ENCODE data around the gene CHRM5. TPM values are rescaled to one million over a fixed set of nuclear protein-coding genes. Genes with fewer than 3 reads are reported as not detected.

The CHRM5 gene
- total RNA-seq, 2 experiments from 2014 or later, result not detected

GRCh38 chr15:33963831-33964664, 4.2 kb upstream of the CHRM5 start:
- no peaks in the 10 kb centered on the region for H3K9me3 Mint-ChIP-seq
- intact Hi-C loops (cut with micrococcal nuclease), result loop anchor here (1.0 kb wide), 1 partner anchor 229 kb away; no protein-coding TSS in a partner anchor
- ChIA-PET CTCF (interaction anchor here (0.7 to 1.0 kb wide), 2 partner anchors 228 to 229 kb away, joined by 5 read pairs; no protein-coding TSS in a partner anchor), POLR2A (no interaction called here)
- H3K27ac Mint-ChIP-seq, result no peak overlapping the region
- no peaks in the 10 kb centered on the region for H3K27me3 Mint-ChIP-seq
- no peak for DNase-seq
- H3K4me1 Mint-ChIP-seq (ENCODE audit: low read depth), result no peaks in the 10 kb centered on the region
- H3K4me3 Mint-ChIP-seq, result no peak overlapping the region
- no peaks in the 10 kb centered on the region for H3K36me3 Mint-ChIP-seq

DNA sequence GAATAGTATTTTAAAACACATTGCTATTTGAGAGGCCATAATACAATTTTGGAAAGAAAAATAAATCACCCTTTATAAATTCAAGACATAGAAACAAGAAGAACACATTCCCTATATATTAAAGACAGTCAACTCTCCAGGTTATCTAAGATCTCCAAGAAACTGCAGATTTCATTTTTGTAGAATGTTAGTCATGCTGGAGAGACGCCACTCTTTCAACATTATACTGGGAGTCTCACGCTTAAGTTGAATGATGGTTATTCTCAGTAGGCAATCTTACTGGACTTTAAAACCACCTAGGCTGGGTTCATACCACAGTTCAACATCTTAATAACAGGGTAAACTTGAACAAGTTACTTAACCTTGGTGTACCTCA, 3.6 kb upstream of the CHRM5 start:
- Mint-ChIP-seq H3K4me1 (ENCODE audit: low read depth) (no peaks in the 10 kb centered on the region), H3K27ac (no peak overlapping the region), H3K9me3 (no peaks in the 10 kb centered on the region), H3K27me3 (no peaks in the 10 kb centered on the region), H3K4me3 (no peak overlapping the region), H3K36me3 (no peaks in the 10 kb centered on the region)
- intact Hi-C loops (cut with micrococcal nuclease), result loop anchor here (1.0 kb wide), 1 partner anchor 229 kb away; no protein-coding TSS in a partner anchor
- CTCF ChIA-PET, result interaction anchor here (1.0 kb wide), 1 partner anchor 230 kb away, joined by 5 read pairs; no protein-coding TSS in a partner anchor
- POLR2A ChIA-PET, result no interaction called here
- no peak for DNase-seq

DNA sequence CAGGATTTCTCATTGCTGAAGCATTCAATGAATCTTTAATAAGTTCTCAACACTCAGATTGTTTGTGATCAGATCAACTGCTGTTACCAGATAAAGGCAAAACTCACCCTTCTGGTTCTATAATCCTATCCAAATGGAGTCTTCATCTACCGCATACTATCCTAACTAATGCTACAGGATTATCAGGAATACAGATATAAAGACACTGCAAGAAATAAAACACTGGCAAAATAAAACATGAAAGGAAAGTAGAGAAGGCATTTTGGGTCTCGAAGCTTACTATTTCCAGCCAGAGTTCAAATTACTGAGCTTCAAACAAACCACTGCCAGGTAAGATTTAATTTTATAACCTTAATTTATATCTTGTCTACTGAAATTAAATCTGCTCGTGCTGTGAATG, 524 bp downstream of the CHRM5 start:
- H3K27ac Mint-ChIP-seq, result no peak overlapping the region
- no peak overlapping the region for H3K4me3 Mint-ChIP-seq
- no peaks in the 10 kb centered on the region for H3K4me1 Mint-ChIP-seq (ENCODE audit: low read depth)
- POLR2A ChIA-PET, result no interaction called here
- no peaks in the 10 kb centered on the region for H3K27me3 Mint-ChIP-seq
- CTCF ChIA-PET, result interaction anchor here (0.8 to 1.2 kb wide), 2 partner anchors 8 to 231 kb away, joined by 3 to 8 read pairs; no protein-coding TSS in a partner anchor
- intact Hi-C loops (cut with micrococcal nuclease), result no loop called here
- no peak for DNase-seq
- H3K9me3 Mint-ChIP-seq, result no peaks in the 10 kb centered on the region
- H3K36me3 Mint-ChIP-seq, result no peaks in the 10 kb centered on the region

DNA sequence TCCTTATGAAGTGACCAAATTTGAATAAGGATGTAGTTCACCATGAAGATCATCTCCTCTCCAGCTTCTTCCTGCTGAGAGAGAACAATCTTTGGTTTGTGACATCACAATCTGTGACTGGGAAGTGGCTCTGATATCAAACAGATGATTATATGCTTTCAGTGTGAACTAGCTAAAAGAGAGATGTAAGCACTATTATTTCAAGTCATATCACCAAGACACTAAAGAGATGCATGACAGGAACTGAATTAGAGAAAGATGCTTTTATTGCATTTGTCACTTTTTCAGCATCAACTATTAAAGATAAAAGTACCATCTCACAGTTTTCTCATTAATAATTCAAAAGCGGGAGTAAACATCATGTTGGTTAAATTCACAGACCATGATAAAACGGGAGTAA, 3.5 kb downstream of the CHRM5 start:
- ChIA-PET POLR2A (no interaction called here), CTCF (no interaction called here)
- Mint-ChIP-seq H3K4me3 (no peak overlapping the region), H3K9me3 (no peaks in the 10 kb centered on the region), H3K27ac (no peak overlapping the region), H3K4me1 (ENCODE audit: low read depth) (no peaks in the 10 kb centered on the region), H3K27me3 (no peaks in the 10 kb centered on the region), H3K36me3 (no peaks in the 10 kb centered on the region)
- DNase-seq, result no peak
- intact Hi-C loops (cut with micrococcal nuclease), result no loop called here

DNA sequence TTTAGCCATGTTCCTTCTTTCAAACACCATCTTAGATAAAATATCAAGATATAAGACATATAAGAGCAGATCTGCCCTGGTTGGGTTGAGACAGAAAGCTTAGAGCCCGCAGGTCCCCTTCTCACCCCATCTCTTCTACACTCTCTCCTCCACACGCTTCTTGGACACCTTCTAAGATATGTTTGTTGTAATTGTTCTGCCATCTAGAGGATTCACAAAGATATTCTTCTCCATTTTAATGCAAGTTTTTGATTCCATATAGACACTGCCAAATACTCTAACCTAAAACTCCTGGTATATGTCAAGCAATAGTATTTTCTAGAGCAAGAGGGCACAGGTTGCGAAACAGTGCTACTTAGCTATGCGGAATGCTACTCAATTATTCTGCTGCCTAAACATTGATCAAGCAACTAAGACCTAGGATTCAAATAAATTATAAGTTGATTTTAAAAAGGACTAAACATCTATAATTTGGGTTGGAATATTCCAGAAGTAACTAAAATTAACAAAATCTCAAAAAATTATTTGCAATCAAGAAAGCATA, 6.8 kb downstream of the CHRM5 start:
- no peak for DNase-seq
- no peaks in the 10 kb centered on the region for H3K4me1 Mint-ChIP-seq (ENCODE audit: low read depth)
- no peak overlapping the region for H3K27ac Mint-ChIP-seq
- ChIA-PET POLR2A (no interaction called here), CTCF (no interaction called here)
- no peaks in the 10 kb centered on the region for H3K36me3 Mint-ChIP-seq
- intact Hi-C loops (cut with micrococcal nuclease), result no loop called here
- no peaks in the 10 kb centered on the region for H3K9me3 Mint-ChIP-seq
- H3K27me3 Mint-ChIP-seq, result no peaks in the 10 kb centered on the region
- no peak overlapping the region for H3K4me3 Mint-ChIP-seq

DNA sequence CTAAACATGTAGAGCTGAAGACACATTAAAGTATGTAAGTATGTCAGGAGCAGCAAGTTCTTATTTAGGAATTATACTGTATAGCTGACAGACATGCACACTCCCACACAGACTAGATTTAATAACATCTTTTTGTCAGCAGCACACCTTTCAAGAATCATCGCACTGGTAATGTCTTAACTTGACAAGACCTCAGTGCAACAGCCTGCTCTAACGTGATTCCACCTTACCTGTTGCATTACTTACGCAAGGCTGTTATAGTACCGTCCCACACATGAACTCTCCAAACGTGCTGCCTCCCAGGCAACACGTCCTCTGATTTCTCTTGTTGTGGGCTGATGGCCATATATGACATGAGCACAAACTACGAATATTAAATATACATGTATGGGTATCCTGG, 11.9 kb downstream of the CHRM5 start:
- Mint-ChIP-seq H3K27ac (no peak overlapping the region), H3K4me1 (ENCODE audit: low read depth) (peaks cover 4% of the 10 kb centered on the region), H3K4me3 (no peak overlapping the region), H3K27me3 (no peaks in the 10 kb centered on the region), H3K9me3 (no peaks in the 10 kb centered on the region), H3K36me3 (peaks cover 2% of the 10 kb centered on the region)
- POLR2A ChIA-PET, result no interaction called here
- intact Hi-C loops (cut with micrococcal nuclease), result no loop called here
- CTCF ChIA-PET, result interaction anchor here (0.8 kb wide), 1 partner anchor 1317 kb away, joined by 3 read pairs; no protein-coding TSS in a partner anchor
- no peak for DNase-seq

DNA sequence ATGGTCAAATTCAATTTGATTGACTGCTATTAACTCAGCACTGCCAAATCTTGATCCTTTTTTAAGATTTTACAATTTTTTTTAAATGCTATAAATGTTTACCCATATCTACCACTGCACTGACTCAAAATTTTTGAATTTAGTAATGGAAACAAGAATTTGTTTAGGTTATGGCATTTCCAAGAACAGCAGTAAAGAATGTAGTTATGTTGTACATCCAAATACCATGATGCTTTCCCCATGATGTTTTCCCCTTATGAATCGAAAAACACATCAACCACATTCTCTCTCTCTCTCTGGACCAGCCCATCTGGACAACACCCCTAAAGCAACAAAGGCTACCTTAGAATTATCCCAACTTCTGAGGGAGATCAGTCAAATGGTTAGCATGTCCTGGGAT, 14.2 kb downstream of the CHRM5 start:
- Mint-ChIP-seq H3K27me3 (no peaks in the 10 kb centered on the region), H3K36me3 (peaks cover 2% of the 10 kb centered on the region), H3K27ac (no peak overlapping the region), H3K4me3 (no peak overlapping the region), H3K4me1 (ENCODE audit: low read depth) (peaks cover 4% of the 10 kb centered on the region), H3K9me3 (no peaks in the 10 kb centered on the region)
- DNase-seq, result no peak
- intact Hi-C loops (cut with micrococcal nuclease), result no loop called here
- ChIA-PET CTCF (no interaction called here), POLR2A (no interaction called here)

DNA sequence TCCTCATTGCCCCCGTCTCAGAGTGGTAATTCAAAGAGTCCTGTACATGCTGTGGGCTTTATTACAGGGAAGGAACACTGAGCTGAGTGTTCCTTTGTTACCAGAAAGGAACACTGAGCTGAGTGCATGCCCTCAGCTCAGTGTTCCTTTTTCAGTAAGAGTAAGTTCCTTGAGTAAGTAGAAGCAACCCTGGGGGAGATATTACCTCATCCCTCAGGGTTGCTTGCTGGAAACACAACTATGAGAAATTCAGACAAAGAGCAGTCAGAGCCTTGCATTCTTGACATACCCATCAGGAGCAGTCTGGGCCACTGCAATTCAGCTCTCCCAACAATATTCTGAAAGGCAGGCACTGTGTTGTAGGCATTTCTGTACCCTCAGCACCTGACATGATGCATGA, 17.0 kb downstream of the CHRM5 start:
- Mint-ChIP-seq H3K4me3 (no peak overlapping the region), H3K4me1 (ENCODE audit: low read depth) (peaks cover 4% of the 10 kb centered on the region), H3K36me3 (peaks cover 2% of the 10 kb centered on the region), H3K27me3 (no peaks in the 10 kb centered on the region), H3K27ac (no peak overlapping the region), H3K9me3 (no peaks in the 10 kb centered on the region)
- ChIA-PET CTCF (no interaction called here), POLR2A (no interaction called here)
- intact Hi-C loops (cut with micrococcal nuclease), result no loop called here
- DNase-seq, result no peak

DNA sequence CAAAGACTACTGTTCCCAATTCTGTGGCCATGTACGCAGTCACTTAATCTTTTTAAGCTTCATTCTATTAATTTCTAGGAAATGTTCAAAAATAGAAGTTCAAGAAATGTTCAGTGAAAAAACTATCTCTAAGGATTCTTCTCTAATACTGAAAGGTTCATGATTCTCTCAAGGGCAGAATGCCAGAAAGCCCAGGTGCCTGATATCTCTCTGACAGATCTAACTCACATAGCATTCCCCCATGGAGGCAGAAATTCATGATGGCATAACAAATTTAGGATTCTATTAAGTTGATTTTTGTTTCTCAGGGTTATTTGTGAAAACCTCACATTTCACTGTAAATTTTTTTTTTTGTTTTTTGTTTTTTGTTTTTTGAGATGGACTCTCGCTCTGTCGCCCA, 17.5 kb downstream of the CHRM5 start:
- no peaks in the 10 kb centered on the region for H3K27me3 Mint-ChIP-seq
- peaks cover 4% of the 10 kb centered on the region for H3K4me1 Mint-ChIP-seq (ENCODE audit: low read depth)
- H3K36me3 Mint-ChIP-seq, result peaks cover 2% of the 10 kb centered on the region
- intact Hi-C loops (cut with micrococcal nuclease), result no loop called here
- ChIA-PET POLR2A (no interaction called here), CTCF (no interaction called here)
- no peaks in the 10 kb centered on the region for H3K9me3 Mint-ChIP-seq
- H3K27ac Mint-ChIP-seq, result no peak overlapping the region
- H3K4me3 Mint-ChIP-seq, result no peak overlapping the region
- DNase-seq, result no peak

DNA sequence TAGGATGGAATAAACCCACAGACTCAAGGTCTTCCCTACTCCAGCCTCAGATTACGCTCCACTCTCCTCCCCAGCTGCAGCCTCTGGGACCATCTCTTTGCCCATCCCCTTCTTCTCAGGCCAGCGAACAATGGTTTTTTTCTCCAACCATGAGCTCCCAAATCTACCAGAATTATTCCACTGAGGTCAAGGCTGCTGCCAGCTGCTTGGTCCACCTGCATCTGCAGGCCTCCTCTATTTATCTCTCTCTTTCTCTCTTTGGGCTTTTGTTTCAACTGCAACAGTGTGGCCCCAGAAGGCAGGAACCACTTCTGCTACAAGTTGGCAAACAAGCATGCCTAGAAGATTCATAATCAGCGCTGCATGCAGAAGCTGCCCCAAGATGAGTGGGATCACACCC, 19.1 kb downstream of the CHRM5 start:
- no peak for DNase-seq
- POLR2A ChIA-PET, result interaction anchor here (0.6 kb wide), 1 partner anchor 52 kb away, joined by 3 read pairs; the partner anchor contains the start of gene AVEN
- CTCF ChIA-PET, result no interaction called here
- no peaks in the 10 kb centered on the region for H3K9me3 Mint-ChIP-seq
- H3K4me1 Mint-ChIP-seq (ENCODE audit: low read depth), result peaks cover 4% of the 10 kb centered on the region
- no peak overlapping the region for H3K4me3 Mint-ChIP-seq
- H3K27ac Mint-ChIP-seq, result no peak overlapping the region
- H3K27me3 Mint-ChIP-seq, result no peaks in the 10 kb centered on the region
- peaks cover 3% of the 10 kb centered on the region for H3K36me3 Mint-ChIP-seq
- intact Hi-C loops (cut with micrococcal nuclease), result no loop called here

GRCh38 chr15:33988384-33988783, 20.1 kb downstream of the CHRM5 start:
- intact Hi-C loops (cut with micrococcal nuclease), result no loop called here
- ChIA-PET CTCF (no interaction called here), POLR2A (interaction anchor here (0.6 kb wide), 1 partner anchor 70 kb away, joined by 4 read pairs; no protein-coding TSS in a partner anchor)
- DNase-seq, result no peak
- Mint-ChIP-seq H3K9me3 (no peaks in the 10 kb centered on the region), H3K4me1 (ENCODE audit: low read depth) (peaks cover 4% of the 10 kb centered on the region), H3K27ac (no peak overlapping the region), H3K27me3 (no peaks in the 10 kb centered on the region), H3K4me3 (no peak overlapping the region), H3K36me3 (peaks cover 3% of the 10 kb centered on the region)

GRCh38 chr15:33994005-33994615, 25.8 kb downstream of the CHRM5 start:
- DNase-seq, result peak; percentile 15
- POLR2A ChIA-PET, result no interaction called here
- Mint-ChIP-seq H3K4me3 (no peak overlapping the region), H3K9me3 (no peaks in the 10 kb centered on the region), H3K36me3 (peaks cover 1% of the 10 kb centered on the region), H3K4me1 (ENCODE audit: low read depth) (no peaks in the 10 kb centered on the region), H3K27me3 (no peaks in the 10 kb centered on the region), H3K27ac (no peak overlapping the region)
- CTCF ChIA-PET, result no interaction called here
- intact Hi-C loops (cut with micrococcal nuclease), result loop anchor here (1.0 kb wide), 1 partner anchor 259 kb away; no protein-coding TSS in a partner anchor

Data from activated CD4-positive, alpha-beta memory T cell treated with anti-CD3 and anti-CD28 coated beads for 36 hours (primary cell).